GM18499 (cell line): ENCODE results near the gene IL36RN.

Experiments used
- ATAC-seq: cut with Tn5 transposase; IDR thresholded peaks from one replicate; pipeline ENCODE4 v1.9.1; 2021; ENCODE audit warnings: moderate number of reproducible peaks; ENCODE audit not compliant: insufficient read depth, unreplicated experiment

IL36RN gene

GRCh38 chr2:113041871-113042270 is 17.1 kb upstream of the IL36RN start:
- ATAC-seq = no peak

- no peak for ATAC-seq
Observed at GRCh38 chr2:113046465-113046864, 12.5 kb upstream of the IL36RN start.

GRCh38 chr2:113050921-113051895 is 7.8 kb upstream of the IL36RN start:
- no peak for ATAC-seq

GRCh38 chr2:113052396-113052917 is 6.5 kb upstream of the IL36RN start, which contains the start of gene IL36B:
Gene IL36B, minus strand, starts transcription at chr2:113052867.
- no peak for ATAC-seq

GRCh38 chr2:113053666-113054065 is 5.3 kb upstream of the IL36RN start:
- ATAC-seq = no peak

- ATAC-seq = no peak
Observed at GRCh38 chr2:113054066-113054465, 4.9 kb upstream of the IL36RN start.

GRCh38 chr2:113056521-113056920 is 2.5 kb upstream of the IL36RN start:
- ATAC-seq = no peak

GRCh38 chr2:113057117-113057516 is 1.9 kb upstream of the IL36RN start:
- ATAC-seq = no peak

- no peak for ATAC-seq
Observed at GRCh38 chr2:113058411-113058994, 495 bp upstream of the IL36RN start.

GRCh38 chr2:113060396-113060795 is 1.4 kb downstream of the IL36RN start:
- ATAC-seq = no peak

- no peak for ATAC-seq
Observed at GRCh38 chr2:113060796-113061195, 1.8 kb downstream of the IL36RN start.

- ATAC-seq = no peak
Observed at GRCh38 chr2:113061241-113061640, 2.2 kb downstream of the IL36RN start.

GRCh38 chr2:113061896-113062770 is 3.1 kb downstream of the IL36RN start:
- ATAC-seq = no peak

GRCh38 chr2:113064281-113064680 is 5.3 kb downstream of the IL36RN start:
- ATAC-seq = no peak

- ATAC-seq = no peak
Observed at GRCh38 chr2:113064898-113065297, 5.9 kb downstream of the IL36RN start.

- ATAC-seq = no peak
Observed at GRCh38 chr2:113067681-113068080, 8.7 kb downstream of the IL36RN start, which contains the start of gene IL1F10. Gene IL1F10, plus strand, starts transcription at chr2:113067970. Its CDS starts 4,769 bp downstream, at chr2:113072739.

GRCh38 chr2:113068249-113068648 is 9.3 kb downstream of the IL36RN start:
- ATAC-seq = no peak

GRCh38 chr2:113068706-113069485 is 9.9 kb downstream of the IL36RN start:
- no peak for ATAC-seq
